NCI-H1930 (cell line): ENCODE results near the gene PACS1.
"Not testable (repeated sequence)": the region's sequence is repeated elsewhere in the genome, so short reads cannot be mapped to it uniquely, and the experiment has no call there.

ENCODE experiments used
- DNase-seq, 2 experiments: peaks; one replicate each; lab custom pipeline; 2025; lab: John Stamatoyannopoulos, UW

PACS1 gene

DNA sequence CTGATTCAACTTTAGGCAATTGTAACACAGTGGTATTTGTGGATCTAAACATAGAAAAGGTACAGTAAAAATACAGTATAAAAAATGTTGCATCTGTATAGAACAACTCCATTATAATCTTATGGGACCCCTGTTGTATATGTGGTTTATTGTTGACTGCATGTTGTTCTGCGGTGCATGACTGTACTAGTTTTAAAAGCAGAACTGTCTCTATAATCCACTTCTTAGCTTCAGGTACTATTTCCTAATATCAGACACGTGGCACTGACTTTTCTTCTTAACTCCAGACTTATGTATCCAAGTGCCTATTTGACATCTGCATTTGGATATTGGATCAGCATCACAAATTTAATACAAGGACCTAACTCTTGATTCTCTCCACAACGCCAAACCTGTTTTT, 41.1 kb downstream of the PACS1 start:
- no peak for DNase-seq

DNA sequence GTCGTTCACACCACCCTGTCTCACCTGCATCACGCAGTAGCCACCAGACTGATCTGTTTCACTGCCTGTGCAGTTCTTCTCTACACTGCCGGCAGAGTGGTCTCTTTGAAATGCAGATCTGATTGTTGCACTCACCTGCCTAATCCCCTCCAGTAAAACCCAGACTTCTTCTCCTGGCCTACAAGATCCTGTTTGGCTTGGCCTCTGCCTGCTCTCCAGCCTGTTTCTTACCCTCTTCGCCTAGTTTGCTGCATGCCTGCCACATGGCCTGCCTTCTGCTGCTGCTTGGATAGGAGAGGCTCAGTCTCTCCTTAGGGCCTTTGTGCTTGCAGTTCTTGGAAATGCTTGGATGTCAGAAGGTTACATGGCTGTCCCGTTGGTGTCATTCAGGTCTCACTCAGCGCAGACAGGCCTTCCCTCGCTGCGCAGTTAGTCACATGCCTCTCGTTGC, 42.0 kb downstream of the PACS1 start:
- DNase-seq = no peak

- DNase-seq = no peak
Measured at GRCh38 chr11:66112601-66113499, 42.8 kb downstream of the PACS1 start.

GRCh38 chr11:66114957-66115356, 44.9 kb downstream of the PACS1 start:
- DNase-seq = not testable (repeated sequence)

DNA sequence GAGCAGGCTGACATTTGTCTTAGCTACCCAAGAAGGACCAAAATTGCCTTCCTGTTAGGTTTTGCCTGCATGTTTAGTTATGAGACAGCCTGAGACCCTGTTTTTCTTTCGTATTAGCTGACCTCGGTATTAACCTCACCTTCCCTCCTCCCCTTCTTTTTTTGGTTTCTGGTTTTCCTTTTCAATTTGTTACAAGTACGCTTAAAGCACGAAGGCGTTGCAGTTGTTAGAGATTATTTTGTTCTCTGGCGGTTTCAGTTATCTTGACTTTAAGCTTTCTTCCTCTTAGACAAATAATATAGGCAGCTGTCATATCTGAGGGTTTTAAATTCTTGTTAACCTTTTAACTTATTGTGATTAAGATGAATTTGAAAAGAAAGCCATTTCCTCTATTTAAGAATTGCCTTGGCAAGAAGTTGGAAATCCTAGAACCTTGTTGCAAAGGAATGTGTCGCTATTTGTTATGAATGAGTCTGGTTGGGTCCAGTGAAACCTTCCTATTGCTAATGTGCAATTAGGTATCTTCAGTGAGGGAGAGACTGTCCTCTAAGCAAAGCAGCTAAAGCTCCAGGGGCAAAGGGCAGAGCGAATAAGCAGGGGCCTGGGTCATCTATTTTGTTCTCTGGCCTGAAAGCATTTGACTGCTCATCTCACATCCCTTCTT, 45.7 kb downstream of the PACS1 start:
- DNase-seq = no peak

GRCh38 chr11:66116576-66117361, 46.7 kb downstream of the PACS1 start:
- DNase-seq = no peak

DNA sequence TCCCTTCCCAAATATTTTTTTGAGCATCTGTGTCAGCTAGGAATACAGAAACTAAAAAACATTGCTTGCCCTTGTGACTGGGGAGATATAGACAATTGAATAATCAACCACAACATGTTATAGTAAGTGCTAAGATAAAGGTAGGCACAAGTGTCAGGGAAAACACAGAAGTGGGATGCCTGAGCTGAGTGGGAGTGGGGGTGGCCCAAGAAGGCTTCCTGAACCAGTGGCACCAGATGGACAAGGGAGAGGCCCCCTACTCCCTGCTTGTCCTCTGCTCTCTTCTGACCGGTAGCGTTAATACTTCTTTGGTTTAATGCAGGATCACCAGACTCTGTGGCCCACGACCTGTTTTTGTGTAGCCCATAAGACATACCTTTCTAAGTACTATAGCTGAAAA, 48.8 kb downstream of the PACS1 start:
- no peak for DNase-seq

DNA sequence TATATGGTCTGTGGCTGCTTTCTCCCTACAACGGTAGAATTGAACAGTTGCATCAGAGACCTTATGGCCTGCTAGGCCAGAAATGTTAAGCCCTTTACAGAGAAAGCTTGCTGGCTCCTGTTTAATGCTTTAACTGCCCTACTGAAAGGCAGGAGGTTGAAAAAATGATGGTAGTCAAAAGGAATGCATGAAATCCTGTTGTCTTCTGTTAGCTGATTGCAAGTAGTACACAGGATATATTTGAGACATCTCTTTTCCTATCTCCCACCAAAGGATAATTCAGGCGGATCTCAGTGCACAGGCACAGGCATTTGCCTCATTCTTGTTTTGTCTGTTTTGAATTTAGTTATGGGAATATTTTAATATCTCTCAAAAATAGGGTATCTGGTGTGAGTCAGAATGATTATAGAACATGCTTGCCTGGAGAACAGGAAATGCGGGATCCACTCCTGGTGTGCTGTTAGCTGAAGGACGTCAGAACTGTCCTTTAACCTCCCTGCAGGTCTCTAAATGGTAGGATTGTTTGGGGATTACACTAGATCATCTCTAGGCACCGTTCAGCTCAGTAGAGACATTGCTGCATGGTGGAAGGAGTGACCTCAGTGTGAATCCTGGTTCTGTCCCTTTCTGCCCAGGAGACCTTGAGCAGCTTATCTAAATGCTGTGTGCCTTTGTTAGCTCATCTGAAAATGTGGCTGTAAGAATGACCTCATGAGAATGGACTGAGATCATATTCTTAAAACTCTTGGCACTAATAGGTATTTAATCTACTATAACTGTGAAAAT, 49.5 kb downstream of the PACS1 start:
- DNase-seq = no peak

DNA sequence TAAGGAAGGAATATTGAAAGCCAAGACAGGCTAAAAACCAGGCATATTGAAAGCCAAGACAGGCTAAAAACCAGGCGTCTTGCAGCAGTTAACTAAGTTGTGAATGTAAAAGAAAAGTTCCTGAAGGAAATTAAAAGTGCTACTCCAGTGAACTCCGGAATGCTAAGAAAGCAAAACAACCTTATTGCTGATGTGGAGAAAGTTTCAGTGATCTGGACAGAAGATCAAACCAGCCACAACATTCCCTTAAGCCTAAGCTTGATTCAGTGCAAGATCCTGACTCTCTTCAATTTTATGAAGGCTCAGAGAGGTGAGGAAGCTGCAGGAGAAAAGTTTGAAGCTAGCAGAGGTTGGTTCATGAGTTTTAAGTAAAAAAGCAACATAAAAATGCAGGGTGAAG, 51.4 kb downstream of the PACS1 start:
- no peak for DNase-seq

GRCh38 chr11:66123902-66124301, 53.8 kb downstream of the PACS1 start:
- no peak for DNase-seq

- no peak for DNase-seq
Measured at GRCh38 chr11:66124564-66124963, 54.5 kb downstream of the PACS1 start.

DNA sequence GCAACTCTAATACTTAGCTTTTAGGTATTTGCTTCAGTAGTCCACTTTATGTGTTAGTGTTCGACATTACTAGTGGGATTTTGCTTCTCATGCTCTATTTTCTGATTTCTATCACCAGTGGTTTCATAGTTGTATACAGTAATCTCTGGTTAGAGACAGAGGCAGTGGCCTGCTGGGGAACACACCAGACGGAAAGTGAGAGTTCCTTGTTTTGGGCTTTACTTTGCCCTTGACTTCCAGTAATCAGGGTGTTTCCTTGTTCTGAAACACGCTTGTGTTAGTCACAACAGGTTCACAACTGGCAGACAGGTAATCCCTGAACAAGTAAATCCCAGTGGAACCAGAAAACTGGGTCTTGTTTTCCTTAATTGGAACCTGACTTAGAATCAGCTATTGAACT, 56.0 kb downstream of the PACS1 start:
- DNase-seq = no peak

DNA sequence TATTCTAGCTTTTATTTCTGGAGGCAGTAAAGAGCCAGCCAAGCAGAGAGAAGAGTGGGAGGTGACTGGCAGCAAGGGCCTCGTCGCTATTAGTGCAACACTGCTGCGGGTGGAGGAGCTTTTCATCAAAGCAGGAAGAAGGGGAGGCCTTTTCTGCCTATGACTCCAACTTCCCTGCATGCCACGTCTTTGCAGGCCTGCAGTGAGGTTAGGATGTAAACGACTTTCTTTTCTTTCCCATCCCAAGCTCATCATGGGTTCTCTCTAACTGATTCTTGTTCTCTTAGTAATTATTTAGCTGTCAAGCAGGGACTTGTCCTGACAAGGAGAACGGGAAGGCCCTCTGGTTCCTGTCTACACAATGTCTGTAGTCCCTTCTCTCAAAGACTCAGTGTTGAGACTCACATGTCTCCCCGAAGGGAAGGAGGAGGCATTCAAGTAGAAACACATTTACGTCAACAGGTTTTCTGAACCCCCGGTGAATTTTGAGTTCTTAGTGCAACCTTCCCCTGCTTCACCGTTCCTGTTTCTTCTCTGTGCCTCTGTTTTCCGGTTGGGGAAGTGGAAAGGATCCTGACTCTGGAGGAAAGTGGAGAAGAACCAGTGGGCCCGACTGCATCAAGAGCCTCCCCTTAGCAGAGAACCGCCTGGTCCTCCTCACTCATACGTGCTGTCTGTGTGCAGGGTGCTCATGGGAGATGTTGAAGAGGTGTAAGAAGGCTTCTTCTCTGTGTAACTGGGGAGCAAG, 56.9 kb downstream of the PACS1 start:
- DNase-seq = no peak

DNA sequence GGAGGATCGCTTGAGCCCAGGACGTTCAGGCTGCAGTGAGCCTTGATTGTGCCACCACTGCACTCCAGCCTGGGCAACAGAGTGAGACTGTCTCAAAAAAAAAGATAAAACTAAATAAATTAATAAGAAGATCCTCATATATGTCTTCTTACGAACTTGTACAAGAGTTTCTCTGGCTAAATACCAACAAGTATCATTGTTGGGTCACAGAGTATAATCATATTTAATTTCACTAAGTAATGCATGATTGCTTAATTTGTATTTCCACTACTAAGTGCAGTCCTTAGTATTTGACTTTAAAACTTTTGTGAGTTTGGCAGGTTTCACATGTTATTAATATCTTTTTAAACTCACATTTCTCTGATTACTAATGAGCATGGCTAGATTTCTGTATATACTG, 60.9 kb downstream of the PACS1 start:
- no peak for DNase-seq

DNA sequence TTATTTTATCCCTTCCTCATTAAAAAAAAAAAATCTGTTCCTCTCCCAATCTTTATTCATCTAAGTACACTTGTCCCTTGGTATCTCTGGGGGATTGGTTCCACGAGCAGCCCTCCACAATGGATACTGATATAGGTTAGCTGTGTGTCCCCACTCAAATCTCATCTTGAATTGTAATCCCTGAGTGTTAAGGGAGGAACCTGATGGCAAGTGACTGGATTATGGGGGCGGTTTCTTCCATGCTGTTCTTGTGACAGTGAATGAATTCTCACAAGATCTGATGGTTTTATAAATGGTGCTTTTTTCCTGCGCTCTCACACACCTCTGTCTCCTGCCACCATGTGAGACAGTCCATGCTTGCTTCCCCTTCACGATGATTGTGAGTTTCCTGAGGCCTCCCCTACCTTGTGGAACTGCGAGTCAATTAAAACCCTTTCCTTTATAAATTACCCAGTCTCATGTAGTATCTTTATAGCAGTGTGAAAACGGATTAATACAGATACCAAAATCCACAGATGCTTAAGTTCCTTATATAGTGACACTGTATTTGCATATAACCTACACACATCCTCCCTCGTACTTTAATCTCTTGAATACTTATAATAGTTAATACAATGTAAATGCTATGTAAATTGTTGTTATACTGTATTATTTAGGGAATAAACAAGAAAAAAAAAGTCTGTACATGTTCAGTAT, 62.0 kb downstream of the PACS1 start:
- no peak for DNase-seq

- no peak for DNase-seq
Measured at GRCh38 chr11:66133216-66133775, 63.2 kb downstream of the PACS1 start.

- no peak for DNase-seq
Measured at GRCh38 chr11:66136752-66137123, 66.7 kb downstream of the PACS1 start.

- DNase-seq = no peak
Measured at GRCh38 chr11:66139817-66140404, 69.8 kb downstream of the PACS1 start.

GRCh38 chr11:66142370-66143263, 72.5 kb downstream of the PACS1 start:
- DNase-seq = no peak
